HL-60 (cell line): Measurements from ENCODE around the gene FUNDC1.
"Not testable (repeated sequence)": the region's sequence is repeated elsewhere in the genome, so short reads cannot be mapped to it uniquely, and the experiment has no call there.

Source experiments
- DNase-seq, 2 experiments: peaks; one replicate each; pipeline ENCODE4 v3.0.0-alpha.2; 2010 to 2020; ENCODE audit warnings: low read depth in 1 of 2, low spot score in 1 of 2
- H3K27ac ChIP-seq: fragments of 250-450 bp; sonication (Bioruptor Pico); replicated peaks from 2 replicates; pipeline ENCODE4 v1.5.1; 2020; ENCODE audit warnings: mild to moderate bottlenecking, moderate library complexity
- H3K27me3 ChIP-seq: fragments of 250-450 bp; sonication (Bioruptor Pico); 2 replicates; pipeline ENCODE4 v1.5.1; 2021; ENCODE audit warnings: mild to moderate bottlenecking, moderate library complexity; ENCODE audit not compliant: insufficient read depth, poor library complexity, severe bottlenecking
- H3K4me3 ChIP-seq: replicated peaks from 2 replicates; pipeline ENCODE4 v1.5.1; 2011; ENCODE audit warnings: mild to moderate bottlenecking, control low read depth, low read length; ENCODE audit not compliant: insufficient read depth
- GABPA ChIP-seq: IDR thresholded peaks from 2 replicates; pipeline ENCODE4 v1.6.1; 2012; ENCODE audit warnings: low read depth
- POLR2AphosphoS5 ChIP-seq: IDR thresholded peaks from 2 replicates; pipeline ENCODE4 v1.6.1; 2012; ENCODE audit warnings: low read depth
- SPI1 ChIP-seq: IDR thresholded peaks from 2 replicates; pipeline ENCODE4 v1.6.1; 2012; ENCODE audit warnings: low read depth, mild to moderate bottlenecking, borderline replicate concordance
- TF ChIP-seq, protein P1 (sequence below): IDR thresholded peaks from one replicate; pipeline ENCODE4 v1.5.1; 2011; ENCODE audit warnings: low read length, control low read depth, inconsistent platforms; ENCODE audit not compliant: insufficient read depth
- TF ChIP-seq, protein P2 (sequence below): IDR thresholded peaks from 2 replicates; pipeline ENCODE4 v1.6.1; 2012; ENCODE audit warnings: low read depth; ENCODE audit not compliant: insufficient replicate concordance

FUNDC1 gene

DNA sequence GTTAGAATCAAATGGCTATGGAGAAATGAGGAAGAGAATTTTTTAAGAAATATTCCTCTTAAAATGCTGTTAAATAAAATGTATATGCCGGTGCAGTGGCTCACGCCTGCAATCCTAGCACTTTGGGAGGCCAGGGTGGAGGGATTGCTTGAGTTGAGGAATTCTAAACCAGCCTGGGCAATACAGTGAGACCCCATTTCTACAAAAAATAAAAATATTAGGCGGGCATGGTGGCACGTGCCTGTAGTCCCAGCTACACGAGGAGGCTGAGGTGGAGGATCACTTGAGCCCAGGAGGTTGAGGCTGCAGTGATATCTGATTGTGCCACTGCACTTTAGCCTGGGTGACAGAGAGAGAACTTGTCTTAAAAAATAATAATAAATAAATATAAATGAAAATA lies 7.9 kb upstream of the FUNDC1 start:
- H3K27ac ChIP-seq, result no peak overlapping the region
- TF ChIP-seq SPI1, result no peak
- TF ChIP-seq GABPA, result no peak
- TF ChIP-seq POLR2AphosphoS5, result no peak
- TF ChIP-seq, protein P1, sequence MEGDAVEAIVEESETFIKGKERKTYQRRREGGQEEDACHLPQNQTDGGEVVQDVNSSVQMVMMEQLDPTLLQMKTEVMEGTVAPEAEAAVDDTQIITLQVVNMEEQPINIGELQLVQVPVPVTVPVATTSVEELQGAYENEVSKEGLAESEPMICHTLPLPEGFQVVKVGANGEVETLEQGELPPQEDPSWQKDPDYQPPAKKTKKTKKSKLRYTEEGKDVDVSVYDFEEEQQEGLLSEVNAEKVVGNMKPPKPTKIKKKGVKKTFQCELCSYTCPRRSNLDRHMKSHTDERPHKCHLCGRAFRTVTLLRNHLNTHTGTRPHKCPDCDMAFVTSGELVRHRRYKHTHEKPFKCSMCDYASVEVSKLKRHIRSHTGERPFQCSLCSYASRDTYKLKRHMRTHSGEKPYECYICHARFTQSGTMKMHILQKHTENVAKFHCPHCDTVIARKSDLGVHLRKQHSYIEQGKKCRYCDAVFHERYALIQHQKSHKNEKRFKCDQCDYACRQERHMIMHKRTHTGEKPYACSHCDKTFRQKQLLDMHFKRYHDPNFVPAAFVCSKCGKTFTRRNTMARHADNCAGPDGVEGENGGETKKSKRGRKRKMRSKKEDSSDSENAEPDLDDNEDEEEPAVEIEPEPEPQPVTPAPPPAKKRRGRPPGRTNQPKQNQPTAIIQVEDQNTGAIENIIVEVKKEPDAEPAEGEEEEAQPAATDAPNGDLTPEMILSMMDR, result no peak
- TF ChIP-seq, protein P2, sequence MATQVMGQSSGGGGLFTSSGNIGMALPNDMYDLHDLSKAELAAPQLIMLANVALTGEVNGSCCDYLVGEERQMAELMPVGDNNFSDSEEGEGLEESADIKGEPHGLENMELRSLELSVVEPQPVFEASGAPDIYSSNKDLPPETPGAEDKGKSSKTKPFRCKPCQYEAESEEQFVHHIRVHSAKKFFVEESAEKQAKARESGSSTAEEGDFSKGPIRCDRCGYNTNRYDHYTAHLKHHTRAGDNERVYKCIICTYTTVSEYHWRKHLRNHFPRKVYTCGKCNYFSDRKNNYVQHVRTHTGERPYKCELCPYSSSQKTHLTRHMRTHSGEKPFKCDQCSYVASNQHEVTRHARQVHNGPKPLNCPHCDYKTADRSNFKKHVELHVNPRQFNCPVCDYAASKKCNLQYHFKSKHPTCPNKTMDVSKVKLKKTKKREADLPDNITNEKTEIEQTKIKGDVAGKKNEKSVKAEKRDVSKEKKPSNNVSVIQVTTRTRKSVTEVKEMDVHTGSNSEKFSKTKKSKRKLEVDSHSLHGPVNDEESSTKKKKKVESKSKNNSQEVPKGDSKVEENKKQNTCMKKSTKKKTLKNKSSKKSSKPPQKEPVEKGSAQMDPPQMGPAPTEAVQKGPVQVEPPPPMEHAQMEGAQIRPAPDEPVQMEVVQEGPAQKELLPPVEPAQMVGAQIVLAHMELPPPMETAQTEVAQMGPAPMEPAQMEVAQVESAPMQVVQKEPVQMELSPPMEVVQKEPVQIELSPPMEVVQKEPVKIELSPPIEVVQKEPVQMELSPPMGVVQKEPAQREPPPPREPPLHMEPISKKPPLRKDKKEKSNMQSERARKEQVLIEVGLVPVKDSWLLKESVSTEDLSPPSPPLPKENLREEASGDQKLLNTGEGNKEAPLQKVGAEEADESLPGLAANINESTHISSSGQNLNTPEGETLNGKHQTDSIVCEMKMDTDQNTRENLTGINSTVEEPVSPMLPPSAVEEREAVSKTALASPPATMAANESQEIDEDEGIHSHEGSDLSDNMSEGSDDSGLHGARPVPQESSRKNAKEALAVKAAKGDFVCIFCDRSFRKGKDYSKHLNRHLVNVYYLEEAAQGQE, result no peak
- no peak overlapping the region for H3K4me3 ChIP-seq
- DNase-seq, result no peak
- no peaks in the 10 kb centered on the region for H3K27me3 ChIP-seq

GRCh38 chrX:44545454-44545853 lies 2.8 kb upstream of the FUNDC1 start:
- not testable (repeated sequence) for H3K27me3 ChIP-seq, H3K27ac ChIP-seq, H3K4me3 ChIP-seq
- peak; percentile 34; the same call in 1 of the 2 replicates for TF ChIP-seq SPI1
- peak in 1 of 2 experiments; percentile 27 for DNase-seq

DNA sequence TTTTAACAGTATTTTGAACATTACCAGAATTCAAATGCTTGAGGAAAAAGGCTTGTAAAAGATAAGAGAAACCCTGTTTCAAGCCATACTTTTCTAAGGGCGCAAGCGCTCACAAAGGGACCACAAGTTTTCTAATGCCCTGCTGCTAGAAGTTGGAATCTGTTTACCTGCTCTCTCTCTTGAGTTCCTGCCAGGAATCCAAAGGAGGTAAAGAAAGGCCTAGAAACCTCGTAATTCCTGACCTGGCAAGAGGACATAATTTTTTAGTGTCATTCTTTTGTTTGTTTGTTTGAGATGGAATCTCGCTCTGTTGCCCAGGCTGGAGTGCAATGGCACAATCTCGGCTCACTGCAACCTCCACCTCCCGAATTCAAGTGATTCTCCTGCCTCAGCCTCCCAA lies 1.4 kb upstream of the FUNDC1 start:
- TF ChIP-seq POLR2AphosphoS5 (no peak), SPI1 (no peak)
- TF ChIP-seq, protein P2, result no peak
- TF ChIP-seq, protein P1, result no peak
- no peak overlapping the region for H3K4me3 ChIP-seq
- H3K27me3 ChIP-seq, result no peaks in the 10 kb centered on the region
- no peak for DNase-seq
- H3K27ac ChIP-seq, result no peak overlapping the region

DNA sequence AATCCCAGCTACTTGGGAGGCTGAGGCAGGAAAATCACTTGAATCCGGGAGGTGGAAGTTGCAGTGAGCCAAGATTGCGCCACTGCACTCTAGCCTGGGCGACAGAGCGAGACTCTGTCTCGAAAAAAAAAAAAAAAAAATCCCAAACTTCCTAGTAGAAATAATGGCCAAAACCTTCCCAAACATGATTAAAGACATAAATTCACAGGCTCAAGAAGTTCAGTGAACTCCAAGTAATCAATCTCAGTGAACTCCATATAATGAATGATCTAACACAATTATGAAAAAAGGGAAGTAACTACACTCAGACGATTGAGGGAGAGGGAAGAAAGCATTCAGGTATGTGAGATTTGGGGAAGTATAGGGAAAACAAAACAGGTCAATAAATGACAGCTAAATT lies 6.5 kb downstream of the FUNDC1 start:
- TF ChIP-seq, protein P2, result no peak
- TF ChIP-seq GABPA, result no peak
- TF ChIP-seq POLR2AphosphoS5, result no peak
- TF ChIP-seq SPI1, result no peak
- TF ChIP-seq, protein P1, result no peak
- DNase-seq, result no peak
- no peak overlapping the region for H3K27ac ChIP-seq
- H3K4me3 ChIP-seq, result no peak overlapping the region
- H3K27me3 ChIP-seq, result no peaks in the 10 kb centered on the region
